Erythroblast (primary cell): Measurements from ENCODE around the gene GPR89B.
"Not testable (repeated sequence)": the region's sequence is repeated elsewhere in the genome, so short reads cannot be mapped to it uniquely, and the experiment has no call there.

ENCODE experiments used
- GATA1 ChIP-seq: IDR thresholded peaks from 2 replicates; pipeline ENCODE4 v1.6.1; 2011; ENCODE audit warnings: low read depth, mild to moderate bottlenecking, control low read depth, low read length, moderate library complexity
- POLR2A ChIP-seq: IDR thresholded peaks from 2 replicates; pipeline ENCODE4 v1.6.1; 2011; ENCODE audit warnings: mild to moderate bottlenecking, low read length

GRCh38 chr1:147966657-147967056, 38.4 kb downstream of the GPR89B start:
- not testable (repeated sequence) for TF ChIP-seq POLR2A, GATA1
